CD4-positive, alpha-beta T cell treated with Interleukin-17A for 1 hour (primary cell): ENCODE data around the gene SLFN5.
"Not testable (repeated sequence)": the region's sequence is repeated elsewhere in the genome, so short reads cannot be mapped to it uniquely, and the experiment has no call there.

Experiments used
- DNase-seq: peaks from one replicate; pipeline ENCODE4 v3.0.0-alpha.2; 2020

SLFN5 gene

DNA sequence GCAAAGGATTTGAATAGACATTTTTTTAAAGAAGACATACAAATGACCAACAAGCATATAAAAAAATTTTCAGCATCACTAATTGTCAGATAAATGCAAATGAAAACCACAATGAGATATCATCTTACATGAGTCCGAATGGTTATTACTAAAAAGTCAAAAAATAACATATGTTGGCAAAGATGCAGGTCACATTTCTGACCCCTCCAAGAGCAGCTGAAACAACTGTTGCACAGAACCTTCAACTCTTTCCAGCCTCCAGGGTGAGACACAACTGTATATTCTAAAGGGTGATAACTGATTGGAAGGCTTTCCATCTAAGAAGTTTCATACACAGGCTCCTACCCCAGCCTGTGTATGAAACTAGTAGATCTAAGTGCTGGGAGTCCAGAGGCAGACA lies 51.9 kb downstream of the SLFN5 start:
- no peak for DNase-seq

DNA sequence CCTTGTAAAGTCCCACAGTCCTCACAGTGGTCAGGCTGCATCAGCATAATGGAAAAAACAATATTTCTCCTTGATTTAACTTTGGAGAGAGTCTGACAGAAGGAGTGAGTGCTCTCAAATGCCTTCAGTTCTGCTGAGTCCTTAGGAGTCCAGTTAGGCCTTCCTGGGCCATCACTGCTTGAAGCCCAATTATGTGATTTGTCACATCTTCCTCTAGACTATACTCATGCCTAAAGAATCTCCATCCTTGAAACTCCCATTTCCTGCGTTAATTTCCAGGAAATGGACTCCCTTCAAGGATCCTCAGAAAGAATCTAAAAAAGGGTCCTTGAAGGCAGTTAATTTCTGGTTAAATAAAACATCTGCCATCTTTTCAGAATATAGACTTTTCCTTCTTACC lies 52.8 kb downstream of the SLFN5 start:
- no peak for DNase-seq

- DNase-seq = no peak
These were observed 54.8 kb downstream of the SLFN5 start for GRCh38 chr17:35297666-35298065.

DNA sequence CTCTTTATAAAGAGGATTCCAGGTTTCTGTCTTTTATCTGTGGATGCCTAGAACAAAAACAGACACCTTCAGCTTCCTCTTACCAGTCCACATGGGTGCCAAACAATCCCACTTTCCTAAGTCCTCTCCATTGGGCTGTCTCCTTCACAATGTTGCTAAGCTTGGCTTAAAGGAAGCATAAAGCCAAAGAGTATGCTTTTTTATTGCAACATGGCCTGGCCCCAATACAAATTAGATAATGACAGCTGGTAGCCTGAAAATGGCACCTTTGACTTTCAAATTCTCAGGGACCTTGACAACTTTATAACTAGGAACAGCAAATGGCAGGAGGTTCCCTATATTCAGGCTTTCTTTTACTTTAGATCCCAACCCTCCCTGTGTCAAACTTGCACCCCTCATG lies 55.8 kb downstream of the SLFN5 start:
- DNase-seq = no peak

- DNase-seq = no peak
These were observed 56.3 kb downstream of the SLFN5 start for GRCh38 chr17:35299135-35299534.

DNA sequence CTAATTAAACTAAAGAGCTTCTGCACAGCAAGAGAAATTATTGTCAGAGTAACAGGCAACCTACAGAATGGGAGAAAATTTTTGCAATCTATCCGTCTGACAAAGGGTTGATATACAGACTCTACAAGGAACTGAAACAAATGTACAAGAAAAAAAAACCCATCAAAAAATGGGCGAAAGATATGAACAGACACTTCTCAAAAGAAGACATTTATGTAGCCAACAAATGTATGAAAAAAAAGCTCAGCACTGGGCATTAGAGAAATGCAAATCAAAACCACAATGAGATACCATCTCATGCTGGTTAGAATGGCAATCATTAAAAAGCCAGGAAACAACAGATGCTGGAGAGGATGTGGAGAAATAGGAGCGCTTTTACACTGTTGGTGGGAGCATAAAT lies 66.5 kb downstream of the SLFN5 start:
- DNase-seq = not testable (repeated sequence)

DNA sequence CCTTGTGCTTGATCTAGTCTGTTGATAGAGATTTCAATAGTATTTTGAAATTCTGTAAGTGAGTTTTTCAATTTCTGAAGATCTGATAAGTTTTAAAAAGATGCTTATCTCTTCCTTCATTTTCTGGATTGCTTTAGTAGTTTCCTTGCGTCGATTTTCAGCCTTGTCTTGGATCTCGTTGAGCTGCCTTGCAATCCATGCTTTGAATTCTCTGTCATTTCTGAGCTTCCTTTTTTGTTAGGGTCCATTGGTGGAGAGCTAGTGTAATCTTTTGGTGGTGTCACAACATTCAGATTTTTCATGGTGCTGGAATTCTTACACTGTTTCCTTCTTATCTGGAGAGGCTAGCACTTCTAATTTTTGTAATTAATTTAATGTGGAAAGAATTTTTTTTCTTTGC lies 69.5 kb downstream of the SLFN5 start:
- DNase-seq = no peak

DNA sequence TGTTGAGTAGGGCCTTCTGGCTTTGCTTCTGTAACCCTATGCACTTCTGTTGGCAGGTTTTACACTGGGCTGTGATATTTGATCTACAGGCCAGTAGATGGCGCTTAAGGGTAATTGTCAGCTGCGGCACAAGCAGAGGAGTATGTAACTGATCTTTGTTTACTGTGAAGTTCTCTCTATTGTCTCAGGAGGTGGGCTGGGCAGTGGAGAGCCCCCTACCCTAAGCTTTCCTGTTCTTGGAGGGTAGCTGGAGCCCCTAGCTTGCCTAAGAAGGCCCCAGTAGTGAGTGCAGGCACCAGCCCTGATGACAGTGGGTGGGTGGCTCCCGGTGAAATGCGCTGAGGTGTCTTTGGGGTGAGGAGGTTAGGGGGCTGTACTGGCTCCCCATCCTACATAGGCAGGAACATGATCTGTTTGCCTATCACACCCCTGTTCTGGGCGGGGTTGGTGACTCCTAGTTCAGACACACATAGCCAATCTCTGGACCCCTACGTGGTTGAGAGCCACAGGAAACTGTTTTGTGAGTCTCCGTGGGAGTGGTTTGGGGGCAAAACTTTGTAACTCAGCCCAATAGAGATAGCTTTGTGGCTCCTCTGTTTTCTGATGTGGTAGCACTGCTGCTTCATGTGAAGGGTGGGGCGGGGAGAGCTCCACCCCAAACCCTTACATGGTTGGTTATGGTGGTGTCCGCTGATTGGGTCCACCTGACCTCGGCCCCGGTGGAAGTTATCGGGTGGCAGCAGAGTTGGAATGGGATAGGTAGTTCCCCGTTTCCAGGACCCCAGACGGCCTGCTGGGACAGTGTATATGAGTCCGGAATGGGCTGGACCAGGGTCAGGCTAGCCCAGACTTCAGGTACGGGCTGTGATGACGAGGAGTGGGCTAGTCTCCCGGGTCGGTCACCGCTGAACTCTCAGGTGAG lies 70.2 kb downstream of the SLFN5 start:
- DNase-seq = peak; percentile 96

- peak; percentile 19 for DNase-seq
These were observed 71.1 kb downstream of the SLFN5 start for GRCh38 chr17:35313875-35314409.

GRCh38 chr17:35314415-35315216 lies 71.7 kb downstream of the SLFN5 start:
- DNase-seq = no peak

- no peak for DNase-seq
These were observed 72.4 kb downstream of the SLFN5 start for GRCh38 chr17:35315283-35315682.

- no peak for DNase-seq
These were observed 73.1 kb downstream of the SLFN5 start for GRCh38 chr17:35315971-35316370.

GRCh38 chr17:35322749-35323148 lies 79.9 kb downstream of the SLFN5 start:
- no peak for DNase-seq
